GM18498 (cell line): ENCODE results near the gene COL8A2.
"Not testable (repeated sequence)": the region's sequence is repeated elsewhere in the genome, so short reads cannot be mapped to it uniquely, and the experiment has no call there.

Source experiments
- ATAC-seq: cut with Tn5 transposase; IDR thresholded peaks from one replicate; pipeline ENCODE4 v1.9.1; 2021; ENCODE audit warnings: mild to moderate bottlenecking, moderate library complexity; ENCODE audit not compliant: unreplicated experiment

COL8A2 gene

GRCh38 chr1:36125129-36125991, at the start of gene COL8A2:
Gene COL8A2 (minus strand): TSS chr1:36125222. CDS start chr1:36100242, 24,980 bp downstream.
- ATAC-seq: no peak

DNA sequence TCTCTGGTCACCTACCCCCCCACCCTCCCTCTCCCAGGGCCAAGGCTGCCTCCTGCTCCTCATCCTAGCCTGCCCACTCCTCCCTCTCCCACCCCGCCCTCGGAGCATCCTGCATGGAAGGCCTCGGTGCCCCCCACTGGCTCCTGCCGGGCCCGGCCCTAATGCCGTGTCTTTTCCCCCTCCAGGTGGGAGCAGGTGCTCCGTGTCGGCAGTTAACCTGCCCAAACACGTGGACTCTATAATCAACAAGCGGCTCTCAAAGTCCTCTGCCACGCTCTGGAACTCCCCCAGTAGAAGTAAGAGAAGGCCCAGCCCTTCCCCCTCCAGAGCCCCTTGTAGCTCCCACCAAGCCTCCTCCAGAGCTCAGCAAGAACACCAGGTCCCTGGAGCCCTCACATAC, 49.7 kb upstream of the COL8A2 start:
- no peak for ATAC-seq

GRCh38 chr1:36172983-36173382, 48.0 kb upstream of the COL8A2 start:
- no peak for ATAC-seq

GRCh38 chr1:36172017-36172747, 47.2 kb upstream of the COL8A2 start:
- no peak for ATAC-seq

GRCh38 chr1:36170643-36171412, 45.8 kb upstream of the COL8A2 start:
- no peak for ATAC-seq

GRCh38 chr1:36168514-36168913, 43.5 kb upstream of the COL8A2 start:
- no peak for ATAC-seq

DNA sequence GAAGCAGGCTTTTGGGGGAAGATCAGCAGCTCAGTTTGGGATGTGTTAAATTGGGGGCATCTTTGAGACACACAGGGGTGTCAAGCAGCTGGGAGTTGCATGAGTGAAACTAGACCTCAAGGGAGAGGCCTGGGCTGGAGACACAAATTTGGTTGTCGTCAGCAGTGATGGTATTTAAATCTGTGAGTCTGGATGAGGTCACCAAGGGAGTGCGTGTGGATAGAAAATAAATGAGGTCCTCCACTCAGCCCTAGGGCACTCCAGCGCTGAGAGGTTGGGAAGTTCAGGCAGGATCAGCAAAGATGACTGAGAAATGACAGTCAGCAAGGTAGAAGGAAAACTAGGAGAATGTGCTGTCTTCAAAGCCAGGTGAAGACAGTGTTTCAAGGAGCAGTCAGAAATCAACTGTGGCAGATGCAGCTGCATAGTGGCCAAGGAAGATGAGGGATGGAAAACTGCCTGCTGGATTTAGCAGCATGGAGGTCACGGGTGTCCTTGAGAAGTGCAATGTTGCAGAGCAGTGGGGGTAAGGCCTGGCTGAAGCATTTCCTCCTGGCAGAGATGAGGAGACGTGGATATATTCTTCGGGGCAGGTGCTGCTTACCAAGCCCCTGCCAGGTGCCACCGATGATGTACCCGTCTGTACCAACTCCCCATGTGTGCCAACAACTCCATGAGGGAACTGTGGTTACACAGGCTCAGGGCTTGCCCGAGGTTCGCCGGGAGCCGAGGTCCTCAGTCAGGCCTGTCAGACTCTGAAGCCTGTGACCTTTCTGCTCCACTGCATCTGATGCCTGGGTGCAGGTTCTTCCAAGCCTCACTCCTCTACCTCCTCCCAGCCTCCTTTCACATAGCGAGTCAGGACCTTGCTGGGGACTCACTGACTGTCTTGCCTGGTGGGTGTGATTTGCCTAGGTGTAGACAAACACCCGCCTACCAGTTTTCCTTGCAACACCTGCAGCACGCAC, 42.2 kb upstream of the COL8A2 start:
- no peak for ATAC-seq

GRCh38 chr1:36166136-36166535, 41.1 kb upstream of the COL8A2 start:
- ATAC-seq: no peak

GRCh38 chr1:36165145-36165544, 40.1 kb upstream of the COL8A2 start:
- ATAC-seq: no peak

- ATAC-seq: no peak
Observed at GRCh38 chr1:36164361-36164760, 39.3 kb upstream of the COL8A2 start.

DNA sequence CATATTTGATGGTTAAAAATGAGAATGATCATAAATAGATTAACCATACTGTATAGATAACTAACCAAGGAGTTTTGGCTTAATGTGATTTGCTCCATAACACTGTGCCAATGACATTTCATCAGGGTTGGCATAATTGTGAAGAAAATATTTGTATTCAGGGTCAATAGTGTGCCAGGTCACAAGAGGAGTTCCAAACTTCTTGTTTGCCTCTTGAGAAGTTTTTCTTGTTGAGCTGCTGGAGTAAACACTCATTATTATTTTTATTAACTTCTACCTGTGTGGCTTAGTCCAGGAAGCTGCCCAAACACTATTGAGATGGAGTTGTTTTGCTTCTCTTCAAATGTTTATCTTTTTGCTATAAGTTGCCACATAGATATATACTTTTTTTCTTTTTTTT, 38.4 kb upstream of the COL8A2 start:
- no peak for ATAC-seq

DNA sequence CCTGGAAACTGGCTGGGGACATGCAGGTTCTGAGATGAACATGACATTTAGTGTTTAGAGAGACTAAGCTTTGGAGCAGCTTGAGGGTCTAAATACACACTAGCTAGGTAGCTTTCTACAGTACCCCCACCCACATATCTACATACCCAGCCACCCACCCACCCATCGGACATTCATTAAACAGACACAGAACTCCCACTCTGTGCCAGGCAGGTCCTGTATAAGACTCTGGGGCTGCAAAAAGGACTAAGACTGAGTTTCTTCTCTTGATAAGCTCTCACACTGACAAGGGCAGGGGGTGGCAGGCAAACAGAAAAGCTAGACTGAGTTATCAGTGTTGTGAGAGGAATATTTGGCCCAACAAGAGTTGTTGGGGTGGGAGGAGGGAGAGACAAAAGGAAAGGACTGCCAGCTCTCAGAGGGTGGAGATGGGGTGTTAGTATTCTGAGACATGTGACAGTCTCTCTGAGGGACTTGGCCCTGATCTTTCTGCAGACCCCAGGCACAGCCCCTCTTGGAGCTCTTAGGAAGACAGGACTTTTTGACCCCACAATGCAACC, 37.7 kb upstream of the COL8A2 start:
- no peak for ATAC-seq

- ATAC-seq: no peak
Observed at GRCh38 chr1:36161641-36162531, 36.9 kb upstream of the COL8A2 start.

DNA sequence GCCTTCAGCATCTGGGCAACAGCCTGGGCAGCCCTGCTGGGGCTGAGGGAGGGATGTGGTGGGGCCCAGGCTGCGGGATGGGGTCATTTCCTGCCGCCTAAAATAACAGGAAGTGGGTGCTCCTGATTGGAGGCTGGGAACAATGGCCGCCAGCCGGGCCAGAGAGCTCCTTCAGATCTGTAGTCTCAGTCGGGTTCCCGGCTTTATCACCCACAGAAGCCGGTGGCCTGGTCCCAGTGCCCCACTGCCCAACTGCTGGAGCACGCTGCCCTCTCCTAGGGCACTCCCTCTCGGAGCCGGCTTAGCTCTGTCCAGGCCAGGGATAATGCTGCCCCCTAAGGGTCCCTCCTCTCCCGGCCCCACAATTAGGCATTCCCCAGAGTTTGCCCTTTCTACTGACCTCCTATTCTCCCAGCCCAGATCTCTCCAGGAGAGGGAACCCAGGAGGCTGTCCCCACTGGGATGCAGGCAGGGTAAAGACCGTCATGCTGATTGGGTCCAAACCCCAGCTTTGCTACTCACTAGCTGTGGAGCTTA, 36.0 kb upstream of the COL8A2 start:
- peak; percentile 30 for ATAC-seq

GRCh38 chr1:36160388-36160948, 35.4 kb upstream of the COL8A2 start:
- ATAC-seq: no peak

GRCh38 chr1:36159614-36160387, 34.8 kb upstream of the COL8A2 start:
- no peak for ATAC-seq

GRCh38 chr1:36158827-36159252, 33.8 kb upstream of the COL8A2 start:
- not testable (repeated sequence) for ATAC-seq
